A549 (cell line): ENCODE data around the gene PUM2. TPM values are rescaled to one million over a fixed set of nuclear protein-coding genes. Genes with fewer than 3 reads are reported as not detected.

ENCODE experiments used
- ATAC-seq, 2 experiments: fragments of 200-7000 bp in 1 of 2; fragments of >200 bp in 1 of 2; cut with Nextera tagmentation in 1 of 2; cut with Tn5 transposase in 1 of 2; 3 replicates each; pipeline versions ENCODE4 v1.8.0 to v1.9.1; 2018 to 2020; ENCODE audit warnings: mild to moderate bottlenecking in 1 of 2, moderate library complexity in 1 of 2
- CTCF ChIA-PET: fragments of 300-600 bp; sonication (Branson Sonifier 250); formaldehyde crosslinking; extraction: SDS; loops from one replicate; lab custom pipeline; 2021; ENCODE audit warnings: antibody characterized with exemption, inconsistent platforms; lab: Yijun Ruan, JAX
- POLR2A ChIA-PET: fragments of 350-600 bp; formaldehyde crosslinking; extraction: SDS; loops from one replicate; lab custom pipeline; 2021; ENCODE audit warnings: antibody characterized with exemption, inconsistent platforms; lab: Yijun Ruan, JAX
- DNase-seq, 2 experiments: peaks; one replicate each; pipeline versions ENCODE4 v3.0.0 to v3.0.0-alpha.2; 2011 to 2016; ENCODE audit warnings: low read depth in 1 of 2, low spot score in 1 of 2
- FAIRE-seq: peaks from 2 replicates; lab custom pipeline; 2011; peaks lifted over from hg19 to GRCh38; lab: Jason Lieb, UNC
- H3K27ac ChIP-seq, 2 experiments: fragments of >200 bp; sonication (Bioruptor Twin); formaldehyde crosslinking; 3 replicates each; pipeline ENCODE4 v1.5.1; 2016 to 2017
- H3K4me1 ChIP-seq: fragments of >200 bp; sonication (Bioruptor Twin); formaldehyde crosslinking; 3 replicates; pipeline ENCODE4 v1.6.1; 2016
- H3K4me2 ChIP-seq: fragments of >200 bp; sonication (Bioruptor Twin); formaldehyde crosslinking; 3 replicates; pipeline ENCODE4 v1.6.1; 2016
- H3K4me3 ChIP-seq: fragments of >200 bp; sonication (Bioruptor Twin); formaldehyde crosslinking; 3 replicates; pipeline ENCODE4 v1.5.1; 2016
- H3K9me3 ChIP-seq: fragments of >200 bp; sonication (Bioruptor Twin); formaldehyde crosslinking; 3 replicates; pipeline ENCODE4 v1.6.1; 2016
- BHLHE40 ChIP-seq: IDR thresholded peaks from 2 replicates; pipeline ENCODE4 v1.6.1; 2012; ENCODE audit warnings: low read depth, low read length, inconsistent platforms
- CEBPB ChIP-seq, 2 experiments: fragments of >200 bp in 1 of 2; sonication (Bioruptor Twin) in 1 of 2; formaldehyde crosslinking in 1 of 2; IDR thresholded peaks; 2 replicates each; pipeline ENCODE4 v1.6.1; 2012 to 2016
- CHD2 ChIP-seq: fragments of 150-350 bp; IDR thresholded peaks from 2 replicates; pipeline ENCODE4 v1.6.1; 2014; ENCODE audit warnings: low read length; ENCODE audit not compliant: partially characterized antibody
- CTCF ChIP-seq: fragments of >200 bp; sonication (Bioruptor Twin); formaldehyde crosslinking; IDR thresholded peaks from 3 replicates; pipeline ENCODE4 v1.5.1; 2016
- ELK1 ChIP-seq: fragments of 150-350 bp; IDR thresholded peaks from 2 replicates; pipeline ENCODE4 v1.6.1; 2014; ENCODE audit warnings: low read depth, mild to moderate bottlenecking, low read length
- EP300 ChIP-seq, 2 experiments: fragments of >200 bp; sonication (Bioruptor Twin); formaldehyde crosslinking; IDR thresholded peaks; 2 replicates in 1 of 2; 3 replicates in 1 of 2; pipeline ENCODE4 v1.6.1; 2016 to 2017
- FOSB ChIP-seq: fragments of 250-450 bp; sonication (Bioruptor Pico); IDR thresholded peaks from 2 replicates; pipeline ENCODE4 v1.5.0; 2020; ENCODE audit warnings: mild to moderate bottlenecking, moderate library complexity
- FOXS1 ChIP-seq: fragments of 250-450 bp; sonication (Bioruptor Pico); IDR thresholded peaks from 2 replicates; pipeline ENCODE4 v1.5.0; 2020; ENCODE audit warnings: mild to moderate bottlenecking, moderate library complexity
- HDAC2 ChIP-seq: fragments of 200-600 bp; sonication (generic); IDR thresholded peaks from 2 replicates; pipeline ENCODE4 v1.6.1; 2016
- HOXB13 ChIP-seq: fragments of 250-450 bp; sonication (Bioruptor Pico); IDR thresholded peaks from 2 replicates; pipeline ENCODE4 v1.5.0; 2020; ENCODE audit warnings: low read depth, mild to moderate bottlenecking, moderate library complexity
- KDM1A ChIP-seq: fragments of 200-600 bp; sonication (generic); IDR thresholded peaks from 2 replicates; pipeline ENCODE4 v1.6.1; 2016; ENCODE audit warnings: low read depth, mild to moderate bottlenecking
- KDM5A ChIP-seq: fragments of 200-600 bp; sonication (generic); IDR thresholded peaks from 2 replicates; pipeline ENCODE4 v1.6.1; 2016; ENCODE audit warnings: antibody characterized with exemption, mild to moderate bottlenecking
- MAX ChIP-seq: IDR thresholded peaks from 2 replicates; pipeline ENCODE4 v1.6.1; 2012
- NPAS2 ChIP-seq: fragments of 250-450 bp; sonication (Bioruptor Pico); IDR thresholded peaks from 2 replicates; pipeline ENCODE4 v1.8.0; 2022; ENCODE audit warnings: mild to moderate bottlenecking, moderate library complexity, borderline replicate concordance
- NR3C1 ChIP-seq: fragments of >200 bp; sonication (Bioruptor Twin); formaldehyde crosslinking; IDR thresholded peaks from 3 replicates; pipeline ENCODE4 v1.6.1; 2017
- PBX3 ChIP-seq: IDR thresholded peaks from 2 replicates; pipeline ENCODE4 v1.6.1; 2012
- PHF8 ChIP-seq: fragments of 200-600 bp; sonication (generic); IDR thresholded peaks from 2 replicates; pipeline ENCODE4 v1.6.1; 2016; ENCODE audit warnings: low read depth, mild to moderate bottlenecking, antibody characterized with exemption, moderate library complexity, borderline replicate concordance
- RAD21 ChIP-seq, 2 experiments: fragments of >200 bp in 1 of 2; sonication (Bioruptor Twin) in 1 of 2; formaldehyde crosslinking in 1 of 2; IDR thresholded peaks in 1 of 2; conservative IDR thresholded peaks in 1 of 2; 2 replicates in 1 of 2; 3 replicates in 1 of 2; pipeline ENCODE4 v1.6.1; 2012 to 2018; ENCODE audit warnings: inconsistent platforms in 1 of 2
- RARB ChIP-seq: fragments of 250-450 bp; sonication (Bioruptor Pico); IDR thresholded peaks from 2 replicates; pipeline ENCODE4 v1.8.0; 2021; ENCODE audit warnings: mild to moderate bottlenecking, moderate library complexity
- RFX5 ChIP-seq: fragments of 450-650 bp; IDR thresholded peaks from 2 replicates; pipeline ENCODE4 v1.7.1; 2014; ENCODE audit warnings: antibody characterized with exemption, mild to moderate bottlenecking, moderate library complexity
- RNF2 ChIP-seq: fragments of 200-600 bp; sonication (generic); IDR thresholded peaks from 2 replicates; pipeline ENCODE4 v1.6.1; 2016; ENCODE audit warnings: low read depth, mild to moderate bottlenecking, antibody characterized with exemption, moderate library complexity, borderline replicate concordance
- SMC3 ChIP-seq: fragments of >200 bp; sonication (Bioruptor Twin); formaldehyde crosslinking; IDR thresholded peaks from 3 replicates; pipeline ENCODE4 v1.6.1; 2018; ENCODE audit warnings: inconsistent platforms
- TFCP2L1 ChIP-seq: fragments of 250-450 bp; sonication (Bioruptor Pico); IDR thresholded peaks from 2 replicates; pipeline ENCODE4 v1.5.0; 2021; ENCODE audit warnings: mild to moderate bottlenecking
- TP53 ChIP-seq: fragments of 250-450 bp; sonication (Bioruptor Pico); IDR thresholded peaks from 2 replicates; pipeline ENCODE4 v1.5.0; 2021; ENCODE audit warnings: mild to moderate bottlenecking, moderate library complexity
- ZC3H11A ChIP-seq: fragments of 450-650 bp; IDR thresholded peaks from 2 replicates; pipeline ENCODE4 v1.6.1; 2014; ENCODE audit warnings: antibody characterized with exemption, mild to moderate bottlenecking
- ZNF302 ChIP-seq: fragments of 250-450 bp; sonication (Bioruptor Pico); IDR thresholded peaks from 2 replicates; pipeline ENCODE4 v1.9.0; 2021; ENCODE audit warnings: inconsistent platforms, mild to moderate bottlenecking, moderate library complexity
- WGBS: methylation state at CpG from one replicate; pipeline ENCODE4 v1.1.6; 2017; ENCODE audit errors: missing lambda C conversion rate; 5-methylcytosine and 5-hydroxymethylcytosine counted together
- polyA plus RNA-seq, 4 experiments: library from polyadenylated mRNA; depleted of rRNA in 3 of 4; stranded (reverse); fragments of >200 nt; fragmentation: RNase III in 1 of 4; extraction: RNeasy Plus Mini Kit Qiagen cat#74134 plus additional on column Dnase treatment in 1 of 4; gene quantifications; 2 replicates in 3 of 4; 3 replicates in 1 of 4; pipeline ENCODE4 v1.2.3, GENCODE V29; 2011 to 2017

The PUM2 gene
- polyA plus RNA-seq, 2 of the 4 experiments (the other 2 are of a cell fraction): 44.6 to 94.2 TPM

- FAIRE-seq: no peak
- POLR2A ChIA-PET: no interaction called here
- H3K4me3 ChIP-seq: no peak overlapping the region
- no peaks in the 10 kb centered on the region for H3K9me3 ChIP-seq
- no peak for ATAC-seq
- TF ChIP-seq RNF2 (no peak), ZNF302 (CRISPR knock-in tag) (no peak), TP53 (no peak), RARB (CRISPR knock-in tag) (no peak), TFCP2L1 (CRISPR knock-in tag) (no peak), PHF8 (no peak), RAD21 (conservative IDR thresholded peaks at IDR 0.05 in 1 of 2, IDR thresholded peaks at IDR 0.05 in 1 of 2) (no peak), PBX3 (no peak), BHLHE40 (no peak), CTCF (no peak), KDM1A (no peak), SMC3 (no peak), HDAC2 (no peak), ELK1 (no peak), KDM5A (no peak)
- no peak overlapping the region for H3K27ac ChIP-seq
- CTCF ChIA-PET: interaction anchor here (0.7 to 3.5 kb wide), 8 partner anchors 8 to 84 kb away, joined by 3 to 26 read pairs (median 6); partner anchors contain the start of gene SDC1
- DNase-seq: no peak
- 87% methylated on average over 2 of the region's 2 CpGs for WGBS
- no peaks in the 10 kb centered on the region for H3K4me1 ChIP-seq
- no peak overlapping the region for H3K4me2 ChIP-seq
Observed at GRCh38 chr2:20309001-20309400, 41.6 kb downstream of the PUM2 start.

- no peak overlapping the region for H3K4me2 ChIP-seq
- FAIRE-seq (no peak), ATAC-seq (no peak), DNase-seq (no peak)
- H3K9me3 ChIP-seq: no peaks in the 10 kb centered on the region
- no peak overlapping the region for H3K4me3 ChIP-seq
- POLR2A ChIA-PET: no interaction called here
- TF ChIP-seq RARB (CRISPR knock-in tag) (no peak), FOXS1 (CRISPR knock-in tag) (no peak), CEBPB (IDR thresholded peaks at IDR 0.05) (no peak), FOSB (no peak), BHLHE40 (no peak), ZC3H11A (no peak), NPAS2 (CRISPR knock-in tag) (no peak), HOXB13 (CRISPR knock-in tag) (no peak), MAX (no peak), EP300 (IDR thresholded peaks at IDR 0.05) (no peak), TP53 (no peak), NR3C1 (no peak), RFX5 (no peak), CHD2 (no peak), TFCP2L1 (CRISPR knock-in tag) (no peak)
- TF ChIP-seq, all 56 proteins: peak for 0
- Histone ChIP-seq H3K4me1 (no peaks in the 10 kb centered on the region), H3K27ac (no peak overlapping the region)
- CTCF ChIA-PET: interaction anchor here (2.6 to 3.5 kb wide), 2 partner anchors 16 to 18 kb away, joined by 8 to 26 read pairs; no protein-coding TSS in a partner anchor
Observed at GRCh38 chr2:20307311-20307710, 43.3 kb downstream of the PUM2 start.
